AG10803 (cell line): Measurements from ENCODE around the gene NDUFAF2.
A peak's percentile ranks its signal among the peaks of the same experiment; 100 is the strongest.

Source experiments
- DNase-seq: peaks from one replicate; pipeline ENCODE4 v3.0.0; 2010; ENCODE audit warnings: low read depth
- H3K4me3 ChIP-seq: 2 replicates; pipeline ENCODE4 v1.5.1; 2011; ENCODE audit warnings: mild to moderate bottlenecking, low read length, control low read depth
- CTCF ChIP-seq: conservative IDR thresholded peaks from 2 replicates; pipeline ENCODE4 v1.5.1; 2011; ENCODE audit warnings: mild to moderate bottlenecking, low read length, control low read depth, inconsistent platforms

NDUFAF2 gene

GRCh38 chr5:61198606-61199005, 253.6 kb downstream of the NDUFAF2 start:
- TF ChIP-seq CTCF: no peak
- H3K4me3 ChIP-seq: no peak overlapping the region
- no peak for DNase-seq

GRCh38 chr5:61200582-61201155, 255.7 kb downstream of the NDUFAF2 start:
- DNase-seq: peak; percentile 2
- TF ChIP-seq CTCF: no peak
- H3K4me3 ChIP-seq: no peak overlapping the region

GRCh38 chr5:61202213-61202612, 257.2 kb downstream of the NDUFAF2 start:
- TF ChIP-seq CTCF: no peak
- DNase-seq: peak; percentile 38
- no peak overlapping the region for H3K4me3 ChIP-seq
